ENCODE data around the gene PCNX2. TPM values are rescaled to one million over a fixed set of nuclear protein-coding genes. Genes with fewer than 3 reads are reported as not detected.

Gene PCNX2
- polyA plus RNA-seq, 3 donors, result 0.29 to 7.9 (median 0.62) TPM

DNA sequence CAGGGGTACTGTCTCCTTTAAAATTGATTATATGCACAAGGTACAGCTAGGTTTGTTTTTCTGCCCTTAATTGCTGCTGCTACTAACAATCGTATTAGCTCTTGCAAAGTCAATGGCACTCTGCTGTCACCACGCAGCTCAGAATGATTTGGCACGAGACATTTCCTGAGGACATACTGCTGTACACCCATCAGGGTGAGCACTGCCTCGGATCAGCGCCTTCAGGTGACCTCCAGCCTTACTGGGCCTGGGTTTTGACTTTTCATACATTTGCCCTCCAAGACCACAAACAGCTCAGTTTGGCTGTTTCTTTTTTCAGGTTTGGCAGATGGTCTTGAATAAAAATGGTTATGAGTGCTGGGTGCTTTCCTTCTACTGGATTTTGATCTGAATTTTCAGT, 234.3 kb downstream of the PCNX2 start:
- no peak overlapping the region for H3K4me3 ChIP-seq (replicated peaks in 1 of 3; ENCODE audit: low read depth in 2 of 3, low read length in 3 of 3)
- Mint-ChIP-seq H3K27me3 (ENCODE audit: low read depth in 3 of 3) (no peaks in the 10 kb centered on the region), H3K27ac (no peak overlapping the region), H3K4me3 (no peak overlapping the region), H3K4me1 (no peaks in the 10 kb centered on the region), H3K36me3 (peaks cover 7 to 9% of the 10 kb centered on the region in 2 donors), H3K9me3 (peaks cover 3 to 12% (median 7%) of the 10 kb centered on the region in 7 donors)
- H3K36me3 ChIP-seq (replicated peaks in 1 of 2; ENCODE audit: control insufficient read depth in 1 of 2, insufficient read depth in 2 of 2, low read length in 2 of 2), result no peaks in the 10 kb centered on the region
- H3K27me3 ChIP-seq (ENCODE audit: control insufficient read depth in 2 of 2, insufficient read depth in 2 of 2, low read length in 2 of 2), result no peaks in the 10 kb centered on the region
- H3K79me2 ChIP-seq (ENCODE audit: insufficient read depth, low read length), result no peaks in the 10 kb centered on the region
- H4K20me1 ChIP-seq (ENCODE audit: insufficient read depth, low read length), result no peaks in the 10 kb centered on the region
- no peak overlapping the region for H3K27ac ChIP-seq (ENCODE audit: low read depth in 1 of 2, low read length in 2 of 2)
- TF ChIP-seq, protein P1, sequence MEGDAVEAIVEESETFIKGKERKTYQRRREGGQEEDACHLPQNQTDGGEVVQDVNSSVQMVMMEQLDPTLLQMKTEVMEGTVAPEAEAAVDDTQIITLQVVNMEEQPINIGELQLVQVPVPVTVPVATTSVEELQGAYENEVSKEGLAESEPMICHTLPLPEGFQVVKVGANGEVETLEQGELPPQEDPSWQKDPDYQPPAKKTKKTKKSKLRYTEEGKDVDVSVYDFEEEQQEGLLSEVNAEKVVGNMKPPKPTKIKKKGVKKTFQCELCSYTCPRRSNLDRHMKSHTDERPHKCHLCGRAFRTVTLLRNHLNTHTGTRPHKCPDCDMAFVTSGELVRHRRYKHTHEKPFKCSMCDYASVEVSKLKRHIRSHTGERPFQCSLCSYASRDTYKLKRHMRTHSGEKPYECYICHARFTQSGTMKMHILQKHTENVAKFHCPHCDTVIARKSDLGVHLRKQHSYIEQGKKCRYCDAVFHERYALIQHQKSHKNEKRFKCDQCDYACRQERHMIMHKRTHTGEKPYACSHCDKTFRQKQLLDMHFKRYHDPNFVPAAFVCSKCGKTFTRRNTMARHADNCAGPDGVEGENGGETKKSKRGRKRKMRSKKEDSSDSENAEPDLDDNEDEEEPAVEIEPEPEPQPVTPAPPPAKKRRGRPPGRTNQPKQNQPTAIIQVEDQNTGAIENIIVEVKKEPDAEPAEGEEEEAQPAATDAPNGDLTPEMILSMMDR (IDR thresholded peaks at IDR 0.05), result no peak
- H2AFZ ChIP-seq (ENCODE audit: insufficient read depth, low read depth, low read length, poor library complexity, severe bottlenecking), result no peak overlapping the region
- peaks cover 8 to 9% of the 10 kb centered on the region in 2 donors for H3K9me3 ChIP-seq (replicated peaks in 1 of 2; ENCODE audit: control insufficient read depth in 1 of 2, insufficient read depth in 1 of 2, low read length in 2 of 2)
- no peak overlapping the region for H3K4me2 ChIP-seq (replicated peaks; ENCODE audit: extremely low read depth, low read length, poor library complexity, severe bottlenecking)
- 89% methylated on average over 5 of the region's 5 CpGs for WGBS (ENCODE audit: insufficient coverage)
- H3K9ac ChIP-seq (ENCODE audit: insufficient read depth, low read length, poor library complexity, severe bottlenecking), result no peak overlapping the region
- no peaks in the 10 kb centered on the region for H3K4me1 ChIP-seq (ENCODE audit: control insufficient read depth in 1 of 2, insufficient read depth in 2 of 2, low read length in 2 of 2)
- intact Hi-C loops (cut with micrococcal nuclease), result no loop called here
- DNase-seq, result no peak

DNA sequence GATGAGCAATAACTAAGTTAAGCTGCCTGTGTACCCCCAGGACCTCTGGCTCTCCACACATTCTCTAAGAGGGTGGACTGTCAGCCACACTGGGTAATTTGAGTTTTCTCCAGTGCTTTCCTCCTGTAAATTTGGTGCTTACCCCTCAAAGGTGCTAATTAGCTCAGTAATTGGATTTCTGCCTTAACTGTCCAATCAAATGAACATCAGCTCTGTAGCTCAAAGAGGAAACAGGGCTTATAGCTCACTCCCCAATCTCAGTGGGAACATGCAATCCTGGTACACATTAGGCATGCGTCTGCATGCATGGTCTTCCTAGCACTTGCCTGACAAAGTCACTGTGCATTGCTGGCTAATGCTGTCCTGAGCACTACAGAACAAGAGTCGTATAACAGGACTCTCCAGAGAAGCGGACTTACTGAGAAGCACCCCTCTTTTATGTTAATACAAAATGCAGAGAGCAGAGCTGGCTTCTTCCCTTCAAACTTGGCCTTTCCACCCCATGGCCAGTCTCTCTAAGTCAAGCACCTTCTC, 235.0 kb downstream of the PCNX2 start:
- H3K27ac ChIP-seq (ENCODE audit: low read depth in 1 of 2, low read length in 2 of 2), result no peak overlapping the region
- Mint-ChIP-seq H3K27me3 (ENCODE audit: low read depth in 3 of 3) (no peaks in the 10 kb centered on the region), H3K4me3 (no peak overlapping the region), H3K27ac (no peak overlapping the region), H3K36me3 (peaks cover 6 to 9% of the 10 kb centered on the region in 2 donors), H3K9me3 (peaks cover 0 to 6% (median 1%) of the 10 kb centered on the region in 7 donors), H3K4me1 (no peaks in the 10 kb centered on the region)
- peaks cover under 1 to 2% of the 10 kb centered on the region in 2 donors for H3K9me3 ChIP-seq (replicated peaks in 1 of 2; ENCODE audit: control insufficient read depth in 1 of 2, insufficient read depth in 1 of 2, low read length in 2 of 2)
- 100% methylated on average over 1 of the region's 3 CpGs for WGBS (ENCODE audit: insufficient coverage)
- no peak overlapping the region for H3K9ac ChIP-seq (ENCODE audit: insufficient read depth, low read length, poor library complexity, severe bottlenecking)
- H3K79me2 ChIP-seq (ENCODE audit: insufficient read depth, low read length), result no peaks in the 10 kb centered on the region
- H3K36me3 ChIP-seq (replicated peaks in 1 of 2; ENCODE audit: control insufficient read depth in 1 of 2, insufficient read depth in 2 of 2, low read length in 2 of 2), result no peaks in the 10 kb centered on the region
- intact Hi-C loops (cut with micrococcal nuclease), result no loop called here
- no peaks in the 10 kb centered on the region for H3K4me1 ChIP-seq (ENCODE audit: control insufficient read depth in 1 of 2, insufficient read depth in 2 of 2, low read length in 2 of 2)
- no peak for DNase-seq
- no peaks in the 10 kb centered on the region for H4K20me1 ChIP-seq (ENCODE audit: insufficient read depth, low read length)
- H2AFZ ChIP-seq (ENCODE audit: insufficient read depth, low read depth, low read length, poor library complexity, severe bottlenecking), result no peak overlapping the region
- H3K4me2 ChIP-seq (replicated peaks; ENCODE audit: extremely low read depth, low read length, poor library complexity, severe bottlenecking), result no peak overlapping the region
- no peak overlapping the region for H3K4me3 ChIP-seq (replicated peaks in 1 of 3; ENCODE audit: low read depth in 2 of 3, low read length in 3 of 3)
- H3K27me3 ChIP-seq (ENCODE audit: control insufficient read depth in 2 of 2, insufficient read depth in 2 of 2, low read length in 2 of 2), result no peaks in the 10 kb centered on the region
- TF ChIP-seq, protein P1 (IDR thresholded peaks at IDR 0.05), result no peak

All from CD14-positive monocyte (primary cell).